Testis (tissue), 2 donors: Measurements from ENCODE around the gene CHDH.

ENCODE experiments used
- POLR2A ChIP-seq: fragments of 450-650 bp; IDR thresholded peaks from one replicate; pipeline ENCODE4 v1.6.1; 2017; ENCODE audit warnings: antibody characterized with exemption, mild to moderate bottlenecking, moderate library complexity
- TF ChIP-seq, protein P1 (sequence below), 3 experiments: fragments of 450-650 bp in 2 of 3; fragments of 200-600 bp in 1 of 3; sonication (generic) in 1 of 3; IDR thresholded peaks; one replicate each; pipeline ENCODE4 v1.5.1; 2016 to 2019; ENCODE audit warnings: antibody characterized with exemption in 3 of 3, mild to moderate bottlenecking in 2 of 3, moderate library complexity in 1 of 3

DNA sequence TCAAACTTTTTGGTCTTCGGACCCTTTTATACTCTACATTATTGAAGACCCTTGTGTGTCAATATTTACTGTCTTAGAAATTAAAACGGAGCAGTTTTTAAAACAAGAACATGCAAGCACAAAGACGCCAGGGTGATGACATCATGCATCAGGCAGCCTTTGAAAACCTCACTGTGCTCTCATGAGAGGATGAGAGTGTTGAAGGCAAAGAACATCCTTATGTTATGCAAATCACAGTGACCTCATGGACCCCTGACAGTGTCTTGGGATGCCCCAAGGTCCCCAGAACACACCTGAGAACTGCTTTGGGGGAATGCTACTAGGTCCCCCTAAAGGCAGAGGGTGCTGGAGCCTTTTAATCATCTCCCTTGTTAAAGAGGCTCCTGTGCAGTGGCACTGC is 51.6 kb downstream of the CHDH start:
- TF ChIP-seq, protein P1, sequence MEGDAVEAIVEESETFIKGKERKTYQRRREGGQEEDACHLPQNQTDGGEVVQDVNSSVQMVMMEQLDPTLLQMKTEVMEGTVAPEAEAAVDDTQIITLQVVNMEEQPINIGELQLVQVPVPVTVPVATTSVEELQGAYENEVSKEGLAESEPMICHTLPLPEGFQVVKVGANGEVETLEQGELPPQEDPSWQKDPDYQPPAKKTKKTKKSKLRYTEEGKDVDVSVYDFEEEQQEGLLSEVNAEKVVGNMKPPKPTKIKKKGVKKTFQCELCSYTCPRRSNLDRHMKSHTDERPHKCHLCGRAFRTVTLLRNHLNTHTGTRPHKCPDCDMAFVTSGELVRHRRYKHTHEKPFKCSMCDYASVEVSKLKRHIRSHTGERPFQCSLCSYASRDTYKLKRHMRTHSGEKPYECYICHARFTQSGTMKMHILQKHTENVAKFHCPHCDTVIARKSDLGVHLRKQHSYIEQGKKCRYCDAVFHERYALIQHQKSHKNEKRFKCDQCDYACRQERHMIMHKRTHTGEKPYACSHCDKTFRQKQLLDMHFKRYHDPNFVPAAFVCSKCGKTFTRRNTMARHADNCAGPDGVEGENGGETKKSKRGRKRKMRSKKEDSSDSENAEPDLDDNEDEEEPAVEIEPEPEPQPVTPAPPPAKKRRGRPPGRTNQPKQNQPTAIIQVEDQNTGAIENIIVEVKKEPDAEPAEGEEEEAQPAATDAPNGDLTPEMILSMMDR (IDR thresholded peaks at IDR 0.05) = no peak
- TF ChIP-seq POLR2A = no peak
